ENCODE data around the gene CD3G. TPM values are rescaled to one million over a fixed set of nuclear protein-coding genes. Genes with fewer than 3 reads are reported as not detected.
"Not testable (repeated sequence)": the region's sequence is repeated elsewhere in the genome, so short reads cannot be mapped to it uniquely, and the experiment has no call there.

The CD3G gene
- total RNA-seq, 2 donors from 2014 or later = 1.6 to 2.0 TPM

- Histone ChIP-seq H3K9ac (ENCODE audit: low read depth in 2 of 2, low read length in 2 of 2) (no peak within 1 kb of the TSS), H3K27ac (no peak within 1 kb of the TSS)
Measured at GRCh38 chr11:118304568-118305248, 39.4 kb upstream of the CD3G start, which contains the start of gene CD3E. TSS of gene CD3E (plus strand) at chr11:118304730. CDS start at chr11:118304953, 223 bp downstream.

GRCh38 chr11:118305726-118306125, 38.4 kb upstream of the CD3G start:
- no peaks in the 10 kb centered on the region for H3K27me3 ChIP-seq
- no peak overlapping the region for H3K27ac ChIP-seq
- H3K9ac ChIP-seq (ENCODE audit: low read depth in 2 of 2, low read length in 2 of 2) = no peak overlapping the region
- H3K4me3 ChIP-seq = no peak overlapping the region
- intact Hi-C loops (cut with DNase I) = no loop called here
- H3K9me3 ChIP-seq = no peaks in the 10 kb centered on the region
- DNase-seq = no peak
- H3K36me3 ChIP-seq = no peaks in the 10 kb centered on the region
- no peak for TF ChIP-seq CTCF (IDR thresholded peaks at IDR 0.05)
- H3K4me1 ChIP-seq = no peaks in the 10 kb centered on the region

More at GRCh38 chr11:118304568-118305248, 39.4 kb upstream of the CD3G start, which contains the start of gene CD3E:
- no peak for TF ChIP-seq CTCF (IDR thresholded peaks at IDR 0.05)
- no peak within 1 kb of the TSS for H3K4me3 ChIP-seq
- H3K36me3 ChIP-seq = no peaks in the 10 kb centered on the region
- no peaks in the 10 kb centered on the region for H3K9me3 ChIP-seq
- no peak for DNase-seq
- intact Hi-C loops (cut with DNase I) = no loop called here
- no peaks in the 10 kb centered on the region for H3K27me3 ChIP-seq
- H3K4me1 ChIP-seq = no peaks in the 10 kb centered on the region

- H3K27ac ChIP-seq = no peak overlapping the region
- intact Hi-C loops (cut with DNase I) = no loop called here
- no peaks in the 10 kb centered on the region for H3K4me1 ChIP-seq
- H3K4me3 ChIP-seq = no peak overlapping the region
- no peaks in the 10 kb centered on the region for H3K27me3 ChIP-seq
- no peak for TF ChIP-seq CTCF (IDR thresholded peaks at IDR 0.05)
- no peak for DNase-seq
- no peaks in the 10 kb centered on the region for H3K36me3 ChIP-seq
- no peak overlapping the region for H3K9ac ChIP-seq (ENCODE audit: low read depth in 2 of 2, low read length in 2 of 2)
- no peaks in the 10 kb centered on the region for H3K9me3 ChIP-seq
Measured at GRCh38 chr11:118306556-118306955, 37.6 kb upstream of the CD3G start.

DNA sequence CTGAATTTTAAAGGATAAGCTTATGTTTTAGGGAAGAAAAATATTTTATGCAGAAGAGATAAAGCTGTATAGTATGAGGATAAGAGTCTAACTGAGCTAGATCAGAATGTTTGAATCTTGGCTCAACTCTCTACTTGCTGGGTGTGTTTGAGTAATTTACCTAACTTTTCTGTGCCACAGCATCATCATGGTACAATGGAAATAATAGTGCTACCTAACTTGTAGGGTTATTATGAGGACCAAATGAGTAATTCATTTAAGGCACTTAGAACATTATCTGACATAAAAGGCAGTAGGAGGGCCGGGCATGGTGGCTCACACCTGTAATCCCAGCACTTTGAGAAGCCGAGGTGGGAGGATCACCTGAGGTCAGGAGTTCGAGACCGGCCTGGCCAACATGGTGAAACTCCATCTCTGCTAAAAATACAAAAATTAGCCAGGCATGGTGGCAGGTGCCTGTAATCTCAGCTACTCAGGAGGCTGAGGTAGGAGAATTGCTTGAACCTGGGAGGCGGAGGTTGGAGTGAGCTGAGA, 35.1 kb upstream of the CD3G start:
- H3K9me3 ChIP-seq; H3K27ac ChIP-seq; H3K4me3 ChIP-seq; intact Hi-C loops (cut with DNase I); H3K36me3 ChIP-seq; DNase-seq; H3K9ac ChIP-seq (ENCODE audit: low read depth in 2 of 2, low read length in 2 of 2); H3K4me1 ChIP-seq; H3K27me3 ChIP-seq: not testable (repeated sequence)

- intact Hi-C loops (cut with DNase I) = no loop called here
- DNase-seq = no peak
- H3K27ac ChIP-seq = no peak overlapping the region
- no peak overlapping the region for H3K4me3 ChIP-seq
- no peak for TF ChIP-seq CTCF (IDR thresholded peaks at IDR 0.05)
- peaks cover 2% of the 10 kb centered on the region for H3K4me1 ChIP-seq
- no peak overlapping the region for H3K9ac ChIP-seq (ENCODE audit: low read depth in 2 of 2, low read length in 2 of 2)
- no peaks in the 10 kb centered on the region for H3K9me3 ChIP-seq
- no peaks in the 10 kb centered on the region for H3K36me3 ChIP-seq
- H3K27me3 ChIP-seq = no peaks in the 10 kb centered on the region
Measured at GRCh38 chr11:118310271-118310670, 33.9 kb upstream of the CD3G start.

- no peak for TF ChIP-seq CTCF (IDR thresholded peaks at IDR 0.05)
- H3K9me3 ChIP-seq = no peaks in the 10 kb centered on the region
- H3K36me3 ChIP-seq = no peaks in the 10 kb centered on the region
- H3K27ac ChIP-seq = no peak overlapping the region
- H3K27me3 ChIP-seq = no peaks in the 10 kb centered on the region
- no peak overlapping the region for H3K4me3 ChIP-seq
- intact Hi-C loops (cut with DNase I) = no loop called here
- H3K9ac ChIP-seq (ENCODE audit: low read depth in 2 of 2, low read length in 2 of 2) = no peak overlapping the region
- peaks cover 7% of the 10 kb centered on the region for H3K4me1 ChIP-seq
- DNase-seq = no peak
Measured at GRCh38 chr11:118310781-118311485, 33.2 kb upstream of the CD3G start.

Measured in colonic mucosa (tissue), 4 donors.